Lower leg skin (tissue), 4 donors: ENCODE results near the gene NEURL3. TPM values are rescaled to one million over a fixed set of nuclear protein-coding genes. Genes with fewer than 3 reads are reported as not detected.

ENCODE experiments used
- DNase-seq, 2 donors: peaks; one replicate each; pipeline ENCODE4 v3.0.0-alpha.2; 2019; ENCODE audit warnings: low spot score in 2 of 2
- H3K4me3 ChIP-seq: fragments of 200-600 bp; sonication (generic); 2 replicates; pipeline ENCODE4 v1.5.1; 2017; ENCODE audit warnings: mild to moderate bottlenecking, low read depth; ENCODE audit not compliant: poor library complexity, severe bottlenecking
- POLR2A ChIP-seq, 2 donors: fragments of 450-650 bp; IDR thresholded peaks; one replicate each; pipeline ENCODE4 v1.6.1; 2016 to 2017; ENCODE audit warnings: antibody characterized with exemption in 2 of 2, mild to moderate bottlenecking in 1 of 2, moderate library complexity in 1 of 2
- WGBS, 2 donors: methylation state at CpG; one replicate each; pipeline ENCODE4 v1.1.5; 2018; 5-methylcytosine and 5-hydroxymethylcytosine counted together
- intact Hi-C: fragments of 100-400 bp; cut with DNase I; formaldehyde crosslinking; loops from one replicate; pipeline ENCODE4 v1.15.0; 2023; ENCODE audit warnings: low total_unique reads
- total RNA-seq, 4 donors: library from RNA; depleted of rRNA; stranded (reverse); fragments of >200 nt; gene quantifications; one replicate each; pipeline ENCODE4 v1.1.0, GENCODE V29; 2016
- TF ChIP-seq, protein P1 (sequence below), 3 donors: fragments of 450-650 bp; IDR thresholded peaks; one replicate each; pipeline ENCODE4 v1.5.1; 2016; ENCODE audit warnings: antibody characterized with exemption in 3 of 3, mild to moderate bottlenecking in 3 of 3, moderate library complexity in 2 of 3

NEURL3 gene
- total RNA-seq, 4 donors from 2014 or later, result 0.57 to 3.0 (median 1.7) TPM

DNA sequence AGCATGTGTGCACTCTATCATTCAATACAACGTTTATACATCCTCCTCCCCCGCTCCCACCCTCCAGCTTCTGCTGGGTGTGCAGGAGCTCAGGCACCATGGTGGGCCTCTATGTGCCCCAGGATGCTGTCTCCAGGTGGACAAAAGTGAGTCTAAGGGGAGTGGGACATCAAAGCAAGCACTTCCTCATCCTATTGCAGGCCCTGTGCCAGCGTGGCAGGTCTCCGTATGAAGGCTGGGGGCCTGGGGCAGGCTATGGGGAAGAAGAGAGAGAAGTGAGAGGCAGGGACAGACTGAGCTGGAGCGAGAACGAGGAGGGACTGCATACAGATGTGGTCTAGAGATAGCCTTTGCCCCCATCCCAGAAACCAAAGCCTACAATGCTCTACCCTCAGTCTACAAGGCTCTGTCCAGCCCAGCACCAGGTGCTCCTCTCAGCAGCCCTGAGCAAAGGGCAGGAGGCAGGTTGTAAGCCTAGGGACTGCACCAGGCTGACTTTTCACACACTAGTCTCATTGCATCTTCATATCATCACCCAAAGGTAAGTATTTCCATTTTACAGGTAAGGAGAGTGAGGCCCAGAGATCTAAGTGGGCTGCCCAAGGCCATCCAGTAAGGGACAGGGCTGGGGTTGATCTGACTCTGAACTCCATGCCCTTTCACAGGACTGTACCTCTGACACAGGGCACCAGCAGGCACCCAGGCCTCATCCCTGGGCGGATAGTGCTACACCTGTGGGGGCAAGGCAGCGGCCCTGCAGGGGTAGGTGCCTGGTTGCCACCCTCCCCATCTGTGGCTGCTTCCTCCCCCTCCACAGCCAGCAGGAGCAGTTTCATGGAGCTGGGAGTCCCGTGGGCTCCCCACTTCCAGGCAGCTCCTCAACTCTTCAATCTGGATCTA, 17.4 kb upstream of the NEURL3 start:
- intact Hi-C loops, result no loop called here
- no peak overlapping the region for H3K4me3 ChIP-seq
- DNase-seq, result no peak
- TF ChIP-seq, protein P1, sequence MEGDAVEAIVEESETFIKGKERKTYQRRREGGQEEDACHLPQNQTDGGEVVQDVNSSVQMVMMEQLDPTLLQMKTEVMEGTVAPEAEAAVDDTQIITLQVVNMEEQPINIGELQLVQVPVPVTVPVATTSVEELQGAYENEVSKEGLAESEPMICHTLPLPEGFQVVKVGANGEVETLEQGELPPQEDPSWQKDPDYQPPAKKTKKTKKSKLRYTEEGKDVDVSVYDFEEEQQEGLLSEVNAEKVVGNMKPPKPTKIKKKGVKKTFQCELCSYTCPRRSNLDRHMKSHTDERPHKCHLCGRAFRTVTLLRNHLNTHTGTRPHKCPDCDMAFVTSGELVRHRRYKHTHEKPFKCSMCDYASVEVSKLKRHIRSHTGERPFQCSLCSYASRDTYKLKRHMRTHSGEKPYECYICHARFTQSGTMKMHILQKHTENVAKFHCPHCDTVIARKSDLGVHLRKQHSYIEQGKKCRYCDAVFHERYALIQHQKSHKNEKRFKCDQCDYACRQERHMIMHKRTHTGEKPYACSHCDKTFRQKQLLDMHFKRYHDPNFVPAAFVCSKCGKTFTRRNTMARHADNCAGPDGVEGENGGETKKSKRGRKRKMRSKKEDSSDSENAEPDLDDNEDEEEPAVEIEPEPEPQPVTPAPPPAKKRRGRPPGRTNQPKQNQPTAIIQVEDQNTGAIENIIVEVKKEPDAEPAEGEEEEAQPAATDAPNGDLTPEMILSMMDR (IDR thresholded peaks at IDR 0.05), result no peak
- no peak for TF ChIP-seq POLR2A (IDR thresholded peaks at IDR 0.05)
- 81 to 84% methylated on average over 9 of the region's 9 CpGs for WGBS, 2 donors

DNA sequence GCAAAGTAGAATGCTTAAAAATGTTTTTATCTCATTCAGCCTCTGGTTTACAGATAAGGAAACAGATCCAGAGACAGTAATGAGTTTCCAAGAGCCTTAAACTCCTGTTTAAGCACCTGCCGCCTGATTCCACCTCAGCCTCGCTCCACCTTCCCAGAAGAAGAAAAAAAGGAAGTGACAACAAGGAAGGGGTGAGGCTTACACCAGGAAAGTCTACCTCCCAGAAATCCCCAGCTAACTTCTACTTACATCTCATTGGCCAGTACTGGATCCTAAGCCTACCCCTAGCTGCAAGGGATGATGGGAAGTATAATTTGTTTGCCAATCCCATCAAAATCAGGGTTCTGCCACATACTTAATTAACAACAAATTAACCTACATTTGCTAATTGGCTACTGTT, 16.1 kb upstream of the NEURL3 start:
- WGBS, 2 donors, result 81 to 91% methylated on average over 2 of the region's 2 CpGs
- TF ChIP-seq POLR2A (IDR thresholded peaks at IDR 0.05), result no peak
- TF ChIP-seq, protein P1 (IDR thresholded peaks at IDR 0.05), result no peak
- intact Hi-C loops, result no loop called here
- DNase-seq, result no peak
- no peak overlapping the region for H3K4me3 ChIP-seq

DNA sequence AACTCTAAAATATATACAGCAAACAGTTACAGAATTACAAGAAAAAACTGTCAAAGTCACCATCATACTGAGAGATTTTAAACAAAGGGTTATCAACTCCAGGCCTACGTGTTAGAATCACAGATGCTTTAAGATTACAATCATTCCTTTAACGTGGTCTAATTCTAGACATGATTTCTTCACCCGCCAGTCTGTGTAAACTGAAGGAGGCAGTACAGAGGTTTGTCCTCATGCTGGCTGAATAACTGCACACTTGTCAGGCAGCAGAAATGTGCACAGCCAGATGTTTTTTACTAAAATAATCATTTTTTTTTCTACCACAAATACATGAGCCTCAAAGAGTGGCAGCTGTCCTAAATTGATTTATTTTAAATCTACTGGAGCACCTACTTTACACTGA, 15.5 kb upstream of the NEURL3 start:
- no peak for DNase-seq
- no peak overlapping the region for H3K4me3 ChIP-seq
- intact Hi-C loops, result no loop called here
- WGBS, 2 donors, result 65 to 68% methylated on average over 3 of the region's 3 CpGs
- TF ChIP-seq, protein P1 (IDR thresholded peaks at IDR 0.05), result no peak
- TF ChIP-seq POLR2A (IDR thresholded peaks at IDR 0.05), result no peak

DNA sequence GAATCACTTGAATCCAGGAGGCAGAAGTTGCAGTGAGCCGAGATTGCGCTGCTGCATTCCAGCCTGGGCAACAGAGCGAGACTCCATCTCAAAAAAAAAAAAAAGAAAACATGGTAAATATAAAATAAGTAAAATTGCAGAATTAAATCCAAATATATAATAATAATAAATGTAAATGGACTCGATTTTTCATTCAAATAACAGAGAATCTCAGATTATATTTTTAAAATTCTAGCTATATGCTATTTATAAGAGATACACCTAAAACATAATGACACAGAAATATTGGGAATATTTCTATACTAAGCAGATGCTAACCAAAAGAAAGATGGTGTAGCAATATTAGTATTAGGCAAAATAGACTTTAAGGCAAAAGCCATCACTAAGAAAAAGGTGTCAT, 15.1 kb upstream of the NEURL3 start:
- WGBS, 2 donors, result 85 to 89% methylated on average over 4 of the region's 4 CpGs
- intact Hi-C loops, result no loop called here
- DNase-seq, result no peak
- no peak for TF ChIP-seq POLR2A (IDR thresholded peaks at IDR 0.05)
- TF ChIP-seq, protein P1 (IDR thresholded peaks at IDR 0.05), result no peak
- no peak overlapping the region for H3K4me3 ChIP-seq

DNA sequence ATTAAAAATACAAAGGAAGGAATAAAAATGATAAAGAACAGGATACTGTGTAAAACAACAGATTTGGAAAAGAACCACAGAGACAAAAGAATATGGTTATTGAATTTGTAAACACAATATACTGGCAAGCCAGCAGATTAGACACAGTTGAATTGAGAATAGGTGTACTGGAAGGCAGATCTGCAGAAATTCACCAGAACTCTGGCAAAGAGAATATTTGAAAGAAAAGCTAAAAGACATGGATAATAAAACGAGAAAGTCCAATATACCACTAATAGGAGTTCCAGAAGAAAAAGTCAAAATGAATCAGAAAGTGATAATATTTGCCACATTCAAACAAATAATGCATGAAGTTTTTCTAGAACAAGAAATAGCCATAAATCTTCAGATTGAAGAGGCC, 11.9 kb upstream of the NEURL3 start:
- H3K4me3 ChIP-seq, result no peak overlapping the region
- no peak for DNase-seq
- TF ChIP-seq POLR2A (IDR thresholded peaks at IDR 0.05), result no peak
- WGBS, 2 donors, result 88% methylated on average over 1 of the region's 1 CpG
- intact Hi-C loops, result no loop called here

DNA sequence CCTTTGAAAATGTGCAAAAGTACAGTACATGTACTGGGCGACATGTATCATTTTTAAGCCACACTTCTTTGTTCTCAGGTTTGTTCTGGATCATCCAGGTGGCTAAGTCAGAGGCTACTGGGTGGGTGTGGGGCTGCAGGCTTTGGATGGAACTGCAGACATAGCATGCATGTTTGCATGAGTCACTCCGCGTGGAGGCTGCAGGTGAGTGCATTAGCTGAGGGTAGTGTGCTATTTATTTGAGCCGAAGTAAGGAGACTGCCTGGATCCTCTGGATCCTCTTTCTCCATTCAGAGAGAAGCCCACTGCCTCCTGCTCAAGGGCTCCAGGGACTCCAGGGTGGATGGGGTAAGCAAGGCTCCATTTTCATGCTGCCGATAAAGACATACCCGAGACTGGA, 9.4 kb upstream of the NEURL3 start:
- DNase-seq, result peak in 1 of 2 donors; percentile 56
- intact Hi-C loops, result no loop called here
- no peak overlapping the region for H3K4me3 ChIP-seq
- no peak for TF ChIP-seq POLR2A (IDR thresholded peaks at IDR 0.05)
- TF ChIP-seq, protein P1 (IDR thresholded peaks at IDR 0.05), result no peak
- 87 to 89% methylated on average over 6 of the region's 6 CpGs for WGBS, 2 donors
